Thyroid gland (tissue), 4 donors: ENCODE results near the gene CYP2B6.

ENCODE experiments used
- CTCF ChIP-seq, 6 experiments: fragments of 200-600 bp in 3 of 6; fragments of 450-650 bp in 3 of 6; sonication (generic) in 3 of 6; IDR thresholded peaks; one replicate each; pipeline ENCODE4 v1.5.1; 2016 to 2019; ENCODE audit warnings: antibody characterized with exemption in 6 of 6, mild to moderate bottlenecking in 2 of 6, inconsistent platforms in 1 of 6, moderate library complexity in 1 of 6
- POLR2A ChIP-seq, 2 donors: fragments of 450-650 bp; IDR thresholded peaks; one replicate each; pipeline ENCODE4 v1.6.1; 2017; ENCODE audit warnings: antibody characterized with exemption in 2 of 2, mild to moderate bottlenecking in 2 of 2, moderate library complexity in 1 of 2

- TF ChIP-seq POLR2A (IDR thresholded peaks at IDR 0.05): no peak
- no peak for TF ChIP-seq CTCF (IDR thresholded peaks at IDR 0.05)
These were observed 44.0 kb upstream of the CYP2B6 start for GRCh38 chr19:40947114-40947513.
